GM18909 (cell line): ENCODE measurements around the gene YY1.
"Not testable (repeated sequence)": the region's sequence is repeated elsewhere in the genome, so short reads cannot be mapped to it uniquely, and the experiment has no call there.

ENCODE experiments used
- ATAC-seq: cut with Tn5 transposase; IDR thresholded peaks from one replicate; pipeline ENCODE4 v1.9.1; 2021; ENCODE audit warnings: mild to moderate bottlenecking; ENCODE audit not compliant: unreplicated experiment, poor library complexity

YY1 gene

GRCh38 chr14:100213587-100213955, 25.4 kb upstream of the YY1 start:
- no peak for ATAC-seq

- ATAC-seq = peak; percentile 89
These were observed 24.8 kb upstream of the YY1 start for GRCh38 chr14:100213956-100214769.

- ATAC-seq = no peak
These were observed 24.2 kb upstream of the YY1 start for GRCh38 chr14:100214770-100215083.

GRCh38 chr14:100215330-100215885, 23.5 kb upstream of the YY1 start:
- no peak for ATAC-seq

GRCh38 chr14:100219126-100219785, 19.7 kb upstream of the YY1 start:
- ATAC-seq = no peak

- peak; percentile 91 for ATAC-seq
These were observed 17.3 kb upstream of the YY1 start for GRCh38 chr14:100221533-100222223.

GRCh38 chr14:100222224-100223093, 16.5 kb upstream of the YY1 start:
- ATAC-seq = no peak

- ATAC-seq = no peak
These were observed 15.4 kb upstream of the YY1 start for GRCh38 chr14:100223332-100224201.

GRCh38 chr14:100224229-100224866, 14.6 kb upstream of the YY1 start:
- ATAC-seq = no peak

GRCh38 chr14:100225169-100225568, 13.8 kb upstream of the YY1 start:
- no peak for ATAC-seq

GRCh38 chr14:100230361-100230760, 8.6 kb upstream of the YY1 start:
- no peak for ATAC-seq

- ATAC-seq = no peak
These were observed 4.4 kb upstream of the YY1 start for GRCh38 chr14:100234511-100234910.

- ATAC-seq = not testable (repeated sequence)
These were observed 2.6 kb upstream of the YY1 start for GRCh38 chr14:100236271-100236818.

- no peak for ATAC-seq
These were observed 2.1 kb upstream of the YY1 start for GRCh38 chr14:100236881-100237280.

GRCh38 chr14:100237735-100238418, 1.1 kb upstream of the YY1 start:
- ATAC-seq = no peak

GRCh38 chr14:100239211-100239839, 381 bp downstream of the YY1 start:
- ATAC-seq = no peak

- ATAC-seq = peak; percentile 40
These were observed 1.1 kb downstream of the YY1 start for GRCh38 chr14:100239840-100240667.
